Measurements from ENCODE around the gene FANCC. TPM values are rescaled to one million over a fixed set of nuclear protein-coding genes. Genes with fewer than 3 reads are reported as not detected.

Gene FANCC
- total and polyA plus RNA-seq, 2 of the 8 experiments (the other 6 are each of a cell fraction or from before 2014, with no cell fraction given), result 7.8 to 15.2 TPM

DNA sequence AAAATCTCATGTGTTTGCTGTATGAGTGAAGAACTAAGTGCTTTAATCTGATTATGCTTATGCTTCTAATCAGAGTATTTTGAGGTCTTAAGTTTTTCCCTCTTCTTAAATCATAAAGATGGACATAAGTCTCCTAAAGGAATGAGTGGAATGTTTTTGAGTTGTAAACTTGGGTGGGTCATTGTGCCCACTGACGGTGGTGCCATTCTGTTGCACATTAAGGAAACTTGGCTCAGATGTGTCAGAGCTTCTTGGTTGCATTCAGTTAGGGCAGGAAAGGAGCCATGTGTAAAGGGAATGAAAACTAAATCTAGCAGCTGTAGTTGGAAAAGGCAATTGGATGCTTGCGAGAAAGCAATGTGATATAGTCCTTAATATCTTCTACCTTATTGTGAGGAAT lies 256.6 kb downstream of the FANCC start:
- H3K4me2 ChIP-seq (ENCODE audit: insufficient read depth in 1 of 2, low read depth in 2 of 2, low read length in 2 of 2), result no peak overlapping the region
- H3K9ac ChIP-seq (replicated peaks in 1 of 4; ENCODE audit: extremely low read depth in 1 of 4, low read depth in 3 of 4, low read length in 3 of 4), result no peak overlapping the region
- H2BK12ac ChIP-seq (ENCODE audit: low read depth, low read length), result no peak overlapping the region
- no peaks in the 10 kb centered on the region for H3K79me2 ChIP-seq (ENCODE audit: control insufficient read depth in 1 of 2, insufficient read depth in 2 of 2, low read length in 2 of 2)
- H4K91ac ChIP-seq (replicated peaks; ENCODE audit: insufficient read length, low read length), result no peak overlapping the region
- H2BK15ac ChIP-seq (ENCODE audit: low read length), result no peak overlapping the region
- H2BK120ac ChIP-seq (replicated peaks; ENCODE audit: low read depth, low read length), result no peak overlapping the region
- ChIA-PET POLR2A (ENCODE audit: partially characterized antibody) (no interaction called here), CTCF (ENCODE audit: partially characterized antibody) (interaction anchor here (1.2 to 1.6 kb wide), 5 partner anchors 9 to 379 kb away, joined by 3 to 5 read pairs (median 3); no protein-coding TSS in a partner anchor)
- no peaks in the 10 kb centered on the region for H3K79me1 ChIP-seq (ENCODE audit: low read depth, low read length)
- H3K18ac ChIP-seq (ENCODE audit: extremely low read depth, low read length), result no peak overlapping the region
- H3K4ac ChIP-seq (replicated peaks; ENCODE audit: insufficient read length, low read depth, low read length), result no peak overlapping the region
- H3K14ac ChIP-seq (ENCODE audit: insufficient read length), result no peak overlapping the region
- H3K27ac ChIP-seq (ENCODE audit: low read depth, low read length), result no peak overlapping the region
- H3K56ac ChIP-seq (replicated peaks; ENCODE audit: insufficient read length, low read depth, low read length), result no peak overlapping the region
- no peak overlapping the region for H2AK5ac ChIP-seq (ENCODE audit: low read depth, low read length)
- H2BK5ac ChIP-seq (ENCODE audit: low read depth, low read length), result no peak overlapping the region
- no peak overlapping the region for H4K8ac ChIP-seq (ENCODE audit: extremely low read depth, insufficient read depth, low read length)
- H2AFZ ChIP-seq (ENCODE audit: low read length), result no peak overlapping the region
- no peaks in the 10 kb centered on the region for H3K9me3 ChIP-seq (ENCODE audit: insufficient read depth in 2 of 2, low read depth in 1 of 2, low read length in 1 of 2)
- no peak overlapping the region for H2BK20ac ChIP-seq (ENCODE audit: low read length)
- no peak overlapping the region for H4K5ac ChIP-seq (ENCODE audit: insufficient read length, low read depth, low read length)
- H3K23ac ChIP-seq (ENCODE audit: insufficient read length), result no peak overlapping the region
- no peaks in the 10 kb centered on the region for H4K20me1 ChIP-seq (replicated peaks in 1 of 2; ENCODE audit: control insufficient read depth in 1 of 2, insufficient read depth in 2 of 2, low read length in 2 of 2)
- H3K27me3 ChIP-seq (replicated peaks in 1 of 4; ENCODE audit: control insufficient read depth in 3 of 4, extremely low read depth in 1 of 4, insufficient read depth in 3 of 4, low read length in 3 of 4), result no peaks in the 10 kb centered on the region; a peak in 1 of 7 replicates
- peaks cover 3 to 10% (median 6%) of the 10 kb centered on the region in 4 experiments; a peak in 5 of 7 replicates for H3K4me1 ChIP-seq (replicated peaks in 1 of 4; ENCODE audit: control insufficient read depth in 3 of 4, insufficient read depth in 4 of 4, low read length in 3 of 4)
- 86% methylated on average over 2 of the region's 2 CpGs; no CpG with 5 or more reads in 1 of the 2 experiments for WGBS, 2 experiments (ENCODE audit: extremely low coverage in 1 of 2, insufficient coverage in 1 of 2, insufficient read length in 1 of 2, insufficient replicate concordance in 2 of 2, low coverage in 1 of 2, low lambda C conversion rate in 2 of 2, missing lambda C conversion rate in 1 of 2)
- H3K23me2 ChIP-seq (ENCODE audit: low read depth, low read length), result no peaks in the 10 kb centered on the region
- DNase-seq (ENCODE audit: low read depth in 1 of 2, low spot score in 2 of 2) (no peak), FAIRE-seq (no peak)
- H3K4me3 ChIP-seq (ENCODE audit: extremely low read depth in 1 of 4, insufficient read depth in 2 of 4, low read depth in 3 of 4, low read length in 4 of 4), result no peak overlapping the region
- H3K36me3 ChIP-seq (ENCODE audit: control insufficient read depth in 2 of 4, insufficient read depth in 4 of 4, low read length in 3 of 4), result no peaks in the 10 kb centered on the region
- TF ChIP-seq CREB1 (IDR thresholded peaks at IDR 0.05) (no peak), CHD1 (IDR thresholded peaks at IDR 0.05; ENCODE audit: low read depth, low read length) (no peak), RFX5 (IDR thresholded peaks at IDR 0.05; ENCODE audit: borderline replicate concordance, low read depth, low read length) (no peak), BACH1 (IDR thresholded peaks at IDR 0.05; ENCODE audit: low read length) (no peak), BRCA1 (IDR thresholded peaks at IDR 0.05; ENCODE audit: low read depth, low read length) (no peak), GABPA (IDR thresholded peaks at IDR 0.05; ENCODE audit: borderline replicate concordance, insufficient read depth, low read length) (no peak), TAF7 (optimal IDR thresholded peaks at IDR 0.05; ENCODE audit: borderline replicate concordance, low read depth, low read length) (no peak), TCF12 (IDR thresholded peaks at IDR 0.05; ENCODE audit: low read depth, low read length) (no peak), CBX5 (IDR thresholded peaks at IDR 0.05; ENCODE audit: low read depth, low read length) (no peak), YY1 (IDR thresholded peaks at IDR 0.05; ENCODE audit: low read depth, low read length) (no peak), SIX5 (IDR thresholded peaks at IDR 0.05; ENCODE audit: low read depth, low read length) (no peak)
